Measurements from ENCODE around the gene REEP5.
"Not testable (repeated sequence)": the region's sequence is repeated elsewhere in the genome, so short reads cannot be mapped to it uniquely, and the experiment has no call there.

Gene REEP5

DNA sequence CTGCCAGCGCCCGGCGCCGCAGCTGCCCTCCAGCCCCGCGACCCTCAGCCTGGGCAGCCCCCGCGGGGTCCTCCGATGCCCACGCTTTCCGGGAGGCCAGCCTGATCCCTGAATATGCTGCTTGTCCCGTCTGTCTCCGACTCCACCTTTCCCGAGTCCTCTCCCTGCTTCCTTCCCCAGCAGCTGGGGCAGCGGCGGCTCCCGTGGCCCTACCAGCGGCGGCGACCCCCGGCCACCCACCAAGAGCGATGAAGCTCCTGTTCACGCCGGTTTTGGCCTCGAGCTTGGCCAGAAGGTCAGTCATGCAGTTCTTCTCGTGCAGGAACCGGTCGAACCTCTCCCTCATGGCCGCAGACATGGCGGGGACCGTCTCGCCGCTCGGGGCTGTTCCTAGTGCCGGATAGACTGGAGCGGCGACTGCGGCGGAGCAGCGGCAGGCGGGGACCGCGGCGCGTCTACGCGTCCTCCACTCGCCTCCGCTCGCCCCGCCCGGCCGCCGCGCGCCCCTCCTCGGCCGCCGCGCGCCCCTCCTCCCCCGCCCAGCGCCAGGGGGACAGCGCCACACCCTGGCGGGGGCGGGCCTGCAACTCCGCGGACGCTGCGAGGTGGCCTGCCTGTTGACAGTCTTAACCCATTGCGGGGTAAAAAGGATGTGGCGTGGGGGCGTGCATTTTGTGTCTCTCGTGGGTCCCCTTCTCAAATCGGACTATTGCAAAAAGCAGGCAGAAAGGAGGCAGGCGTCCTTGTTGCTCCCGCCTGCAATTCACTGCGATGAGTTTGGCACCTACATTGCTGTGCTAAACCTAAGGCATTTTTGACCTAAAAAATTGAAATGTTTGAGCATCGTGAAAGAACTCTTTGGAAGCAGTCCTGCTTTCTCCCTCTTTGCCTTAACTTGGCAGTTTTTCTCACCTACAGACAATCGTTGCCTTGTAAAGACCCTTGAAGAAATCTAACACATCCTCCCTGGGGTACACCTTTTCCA, at the start of gene REEP5:
Gene REEP5 (minus strand): TSS at position 395 of the 985 bp plus-strand sequence. CDS start 37 bp downstream, at position 358.
- DNase-seq: peak; percentile 86

DNA sequence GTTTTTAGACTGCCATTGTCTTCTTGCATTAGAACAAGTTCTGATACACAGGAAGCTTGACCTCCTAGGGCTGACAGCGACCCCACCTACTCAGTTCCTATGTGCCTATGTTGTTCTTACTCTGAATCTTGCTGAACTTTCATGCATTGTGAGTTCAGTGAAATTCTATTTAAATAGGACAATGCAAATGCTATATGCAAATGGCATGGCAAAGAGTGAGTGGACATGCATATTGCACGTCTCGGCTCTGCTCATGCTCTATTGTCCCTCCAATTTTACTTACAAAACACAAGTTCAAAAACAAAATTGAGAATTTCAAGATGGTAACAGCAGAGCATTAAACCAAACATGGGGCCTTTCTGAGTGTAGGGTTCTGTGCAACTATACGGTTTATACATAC, 49.2 kb upstream of the REEP5 start:
- DNase-seq: no peak

DNA sequence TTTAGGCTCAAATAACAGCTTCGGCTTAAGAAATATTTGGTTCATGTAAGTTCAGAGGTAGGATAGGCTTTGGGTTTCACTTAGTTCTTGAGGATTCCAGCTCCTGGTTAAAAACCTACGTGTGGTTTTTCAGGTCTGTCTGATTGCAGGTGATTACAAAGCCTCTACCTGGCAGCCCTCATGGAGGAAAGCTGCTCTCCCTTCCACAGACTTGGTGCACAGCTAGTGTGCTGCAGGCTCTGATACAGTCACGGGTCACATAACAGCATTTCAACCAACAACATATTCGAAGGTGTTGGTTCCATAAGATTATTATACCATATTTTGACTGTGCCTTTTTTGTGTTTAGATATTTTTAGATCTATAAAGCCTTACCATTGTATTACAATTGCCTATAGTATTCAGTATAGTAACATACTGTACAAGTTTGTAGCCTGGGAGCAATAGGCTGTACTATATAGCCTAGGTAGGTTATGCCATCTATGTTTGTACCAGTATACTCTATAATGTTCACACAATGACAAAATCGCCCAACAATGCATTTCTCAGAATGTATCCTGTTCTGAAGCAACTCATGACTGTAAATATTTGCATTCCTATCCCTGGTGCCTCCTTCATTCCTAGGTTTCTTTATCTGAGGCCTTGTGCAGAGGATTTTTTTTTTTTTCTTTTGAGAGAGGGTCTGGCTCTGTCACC, 46.5 kb upstream of the REEP5 start:
- no peak for DNase-seq

DNA sequence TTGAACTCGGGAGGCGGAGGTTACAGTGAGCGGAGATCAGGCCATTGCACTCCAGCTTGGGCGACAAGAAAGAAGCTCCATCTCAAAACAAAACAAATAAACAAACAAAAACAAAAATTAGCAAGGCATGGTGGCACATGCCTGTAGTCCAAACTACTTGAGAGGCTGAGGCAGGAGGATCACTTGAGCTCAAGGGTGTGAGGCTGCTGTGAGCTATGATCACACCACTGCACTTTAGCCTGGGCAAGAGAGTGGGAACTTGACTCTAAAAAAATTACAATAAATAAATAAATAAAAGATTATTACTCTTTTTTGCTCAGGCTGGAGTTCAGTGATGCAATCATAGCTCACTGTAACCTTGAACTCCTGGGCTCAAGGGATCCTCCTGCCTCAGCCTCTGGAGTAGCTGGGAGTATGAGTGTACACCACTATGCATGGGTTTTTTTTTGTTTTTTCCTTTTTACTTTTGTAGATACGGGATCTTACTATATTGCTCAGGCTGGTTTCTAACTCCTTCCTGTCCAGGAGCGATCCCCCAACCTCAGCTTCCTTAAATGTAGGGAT, 45.6 kb upstream of the REEP5 start:
- DNase-seq: no peak

DNA sequence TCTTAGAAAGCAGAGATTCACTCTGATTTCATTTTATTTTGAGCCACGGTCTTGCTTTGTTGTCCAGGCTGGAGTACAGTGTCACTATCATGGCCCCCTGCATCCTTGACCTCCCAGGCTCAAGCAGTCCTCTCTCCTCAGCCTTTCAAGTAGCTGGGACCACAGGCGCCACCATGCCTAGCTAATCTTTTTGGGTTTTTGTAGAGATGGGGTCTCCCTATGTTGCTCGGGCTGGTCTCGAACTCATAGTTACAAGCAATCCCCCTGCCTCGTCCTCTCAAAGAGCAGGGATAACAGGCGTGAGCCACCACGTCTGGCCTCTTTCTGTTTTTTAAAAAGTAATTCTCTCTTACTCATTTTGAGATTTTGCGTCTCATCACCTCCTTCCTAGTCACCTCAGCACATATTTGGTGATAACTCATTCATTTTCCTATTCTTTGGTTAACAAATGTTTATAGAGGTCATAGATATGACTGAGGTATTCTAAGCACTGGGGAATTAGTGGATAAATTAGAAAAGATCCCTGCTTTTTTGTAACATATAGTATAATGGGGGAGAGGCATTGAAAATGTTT, 43.8 kb upstream of the REEP5 start:
- no peak for DNase-seq

DNA sequence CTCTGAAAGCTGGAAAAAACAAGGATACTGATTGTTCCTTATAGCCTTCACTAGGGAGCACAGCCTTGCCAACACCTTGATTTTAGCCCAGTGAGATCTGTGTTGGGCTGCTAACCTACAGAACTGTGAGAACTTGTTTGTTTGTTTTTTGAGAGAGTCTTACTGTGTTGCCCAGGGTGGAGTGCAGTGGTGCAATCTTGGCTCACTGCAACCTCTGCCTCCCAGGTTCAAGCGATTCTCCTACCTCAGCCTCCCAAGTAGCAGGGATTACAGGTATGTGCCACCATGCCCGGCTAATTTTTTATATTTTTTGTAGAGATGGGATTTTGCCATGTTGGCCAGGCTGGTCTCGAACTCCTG, 41.3 kb upstream of the REEP5 start:
- DNase-seq: not testable (repeated sequence)

DNA sequence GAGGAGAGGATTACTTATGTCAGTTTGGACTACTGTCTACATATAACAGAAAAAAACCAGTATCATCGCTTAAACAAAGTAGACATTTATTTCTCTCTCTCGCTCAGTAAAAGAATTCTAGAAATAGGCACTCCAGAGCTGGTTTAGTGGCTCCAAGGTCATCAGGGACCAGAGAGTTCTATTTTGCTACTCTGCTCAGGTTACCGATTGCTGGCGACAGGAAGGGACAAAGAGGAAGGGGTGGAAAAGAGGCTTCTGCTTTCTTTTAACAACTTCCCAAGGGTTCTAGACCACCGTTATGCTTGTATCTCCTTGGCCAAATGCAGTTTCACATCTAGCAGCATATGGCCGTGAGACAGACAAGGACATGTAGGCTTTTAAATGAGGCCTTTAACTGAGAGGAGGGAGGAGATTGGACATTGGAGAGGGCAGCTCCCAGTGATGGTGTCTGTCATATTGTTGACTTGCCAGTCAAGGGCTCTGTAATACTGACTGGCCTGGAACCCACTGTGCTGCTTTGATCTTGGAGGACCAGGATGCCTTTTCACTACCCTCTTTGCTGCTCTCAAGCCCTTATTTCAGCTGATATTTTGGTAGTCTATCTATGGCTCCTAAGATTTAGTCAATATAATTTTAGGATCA, 39.0 kb upstream of the REEP5 start:
- DNase-seq: no peak

DNA sequence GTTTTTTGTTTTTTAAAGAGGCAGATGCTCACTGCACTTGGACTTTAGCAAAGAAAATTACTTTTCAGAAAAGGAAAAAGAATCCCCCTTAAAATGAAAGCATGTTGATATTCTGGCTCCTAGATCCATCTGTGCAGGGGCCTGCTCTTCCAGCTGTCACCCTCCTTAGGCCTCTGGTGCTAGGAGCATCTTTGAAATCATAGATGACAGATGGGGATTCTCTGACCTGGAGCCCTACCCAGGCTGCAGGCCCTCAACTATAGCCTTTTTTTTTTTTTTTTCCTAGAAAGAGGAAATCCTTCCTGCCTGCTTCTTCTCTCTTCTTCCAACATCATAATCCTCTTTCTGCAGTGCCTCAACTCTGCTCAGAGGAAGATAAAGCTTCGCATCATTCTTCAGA, 38.3 kb upstream of the REEP5 start:
- no peak for DNase-seq

DNA sequence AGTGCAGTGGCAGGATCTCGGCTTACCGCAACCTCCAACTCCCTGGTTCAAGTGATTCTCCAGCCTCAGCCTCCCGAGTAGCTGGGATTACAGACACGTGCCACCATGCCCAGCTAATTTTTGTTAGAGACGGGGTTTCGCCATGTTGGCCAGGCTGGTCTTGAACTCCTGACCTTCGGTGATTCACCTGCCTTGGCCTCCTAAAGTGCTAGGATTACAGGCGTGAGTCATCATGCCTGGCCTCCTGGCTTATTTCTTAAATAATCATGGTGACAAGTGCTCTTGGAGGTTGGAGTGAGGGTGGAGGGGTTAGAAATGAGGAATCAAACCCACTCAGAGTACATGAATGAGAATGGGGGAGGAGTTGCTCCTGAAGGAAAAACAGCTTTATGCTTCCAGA, 37.8 kb upstream of the REEP5 start:
- DNase-seq: peak; percentile 60

DNA sequence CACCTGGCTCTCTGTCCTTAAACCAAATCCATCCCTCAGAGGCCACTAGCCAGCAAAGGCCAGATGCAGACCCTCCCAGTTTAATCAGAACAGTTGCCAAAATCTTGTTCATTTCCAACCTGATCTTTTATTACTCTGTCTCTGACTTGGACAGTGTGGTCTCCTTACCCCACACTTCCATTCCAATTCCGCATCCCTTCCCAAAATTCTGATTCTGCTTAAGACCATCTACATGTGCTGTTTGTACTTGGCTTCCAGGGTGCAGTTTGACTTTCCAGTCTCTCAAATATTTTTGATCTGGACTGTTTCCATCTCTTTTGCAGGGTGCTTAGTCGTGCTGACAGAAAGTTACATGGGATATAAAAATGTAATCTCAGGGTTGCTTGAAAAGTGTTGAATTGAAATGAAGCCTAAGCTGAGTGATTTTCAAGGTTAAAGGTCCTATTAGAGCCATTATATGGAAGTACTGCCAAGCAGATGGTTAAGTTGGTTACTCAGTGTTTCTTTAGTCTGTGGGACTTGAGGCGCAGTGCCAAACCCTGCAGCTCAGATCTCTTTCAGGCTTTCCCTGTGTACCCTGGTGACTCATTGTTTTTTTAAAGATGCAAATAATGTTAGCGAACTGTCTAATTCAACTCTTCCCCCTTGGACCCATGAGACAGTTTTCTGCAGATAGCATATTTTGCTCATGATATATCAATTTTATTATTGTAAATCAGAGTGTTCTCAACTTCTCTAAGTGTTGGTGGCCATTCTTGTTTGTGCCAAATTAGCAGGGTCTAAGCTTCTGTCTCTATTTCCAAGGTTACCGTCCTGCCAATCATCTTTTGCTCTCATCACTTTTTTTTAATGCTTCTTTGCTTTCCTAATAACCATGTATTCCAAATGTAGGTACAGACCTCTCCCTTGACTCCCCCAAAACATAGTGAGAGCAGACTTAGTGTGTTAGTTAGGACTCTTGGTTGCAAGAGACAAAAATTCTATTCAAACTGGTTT, 36.4 kb upstream of the REEP5 start:
- peak; percentile 84 for DNase-seq

DNA sequence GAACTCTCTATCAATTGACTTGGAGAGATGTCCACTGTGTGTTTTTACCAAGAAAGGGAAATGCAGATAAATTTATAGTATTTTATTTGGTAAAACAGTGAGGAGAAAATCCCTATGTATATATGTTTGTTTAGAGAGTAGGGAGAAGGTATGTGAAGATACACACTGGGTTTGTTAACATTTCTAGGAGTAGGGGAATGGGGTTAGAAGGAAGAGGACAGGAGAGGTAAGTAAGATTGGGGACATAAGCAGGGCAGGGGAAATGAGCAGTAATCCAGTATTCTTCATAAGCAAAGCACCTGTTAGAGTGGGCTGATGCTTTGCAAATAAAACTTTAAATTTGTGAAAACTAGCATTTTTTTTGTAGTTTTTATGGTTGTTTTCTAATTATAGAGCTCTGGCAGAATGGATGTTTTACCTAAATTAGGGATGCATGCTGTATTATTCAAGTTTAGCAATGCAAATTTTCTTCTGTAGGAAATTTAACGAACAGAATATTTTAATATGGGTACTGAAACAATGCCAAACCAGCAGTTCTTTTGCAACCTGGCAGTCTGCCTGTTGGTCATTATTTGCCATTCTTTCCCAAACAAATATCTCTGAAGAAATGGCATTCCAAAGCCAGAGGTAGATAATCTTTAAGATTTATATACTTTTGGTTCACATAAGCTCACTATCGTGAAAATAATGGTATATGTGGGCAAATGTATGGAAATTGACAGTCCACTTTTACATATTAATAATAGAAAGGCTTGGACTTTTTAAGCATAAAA, 35.2 kb upstream of the REEP5 start:
- no peak for DNase-seq

DNA sequence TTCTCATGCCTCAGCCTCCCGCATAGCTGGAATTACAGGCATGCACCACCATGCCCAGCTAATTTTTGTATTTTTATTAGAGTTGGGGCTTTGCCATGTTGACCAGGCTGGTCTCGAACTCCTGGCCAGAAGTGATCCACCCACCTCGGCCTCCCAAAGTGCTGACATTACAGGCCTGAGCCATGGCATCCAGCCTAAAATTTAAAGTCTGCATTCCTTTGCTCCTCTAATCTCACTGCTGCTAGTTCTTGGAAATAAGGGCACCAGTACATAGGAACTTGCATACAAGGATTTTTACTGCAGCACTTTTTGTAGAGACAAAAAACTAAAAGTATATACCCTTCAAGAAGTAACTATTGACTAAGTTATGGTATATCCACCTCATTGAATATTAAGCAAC, 34.6 kb upstream of the REEP5 start:
- no peak for DNase-seq

DNA sequence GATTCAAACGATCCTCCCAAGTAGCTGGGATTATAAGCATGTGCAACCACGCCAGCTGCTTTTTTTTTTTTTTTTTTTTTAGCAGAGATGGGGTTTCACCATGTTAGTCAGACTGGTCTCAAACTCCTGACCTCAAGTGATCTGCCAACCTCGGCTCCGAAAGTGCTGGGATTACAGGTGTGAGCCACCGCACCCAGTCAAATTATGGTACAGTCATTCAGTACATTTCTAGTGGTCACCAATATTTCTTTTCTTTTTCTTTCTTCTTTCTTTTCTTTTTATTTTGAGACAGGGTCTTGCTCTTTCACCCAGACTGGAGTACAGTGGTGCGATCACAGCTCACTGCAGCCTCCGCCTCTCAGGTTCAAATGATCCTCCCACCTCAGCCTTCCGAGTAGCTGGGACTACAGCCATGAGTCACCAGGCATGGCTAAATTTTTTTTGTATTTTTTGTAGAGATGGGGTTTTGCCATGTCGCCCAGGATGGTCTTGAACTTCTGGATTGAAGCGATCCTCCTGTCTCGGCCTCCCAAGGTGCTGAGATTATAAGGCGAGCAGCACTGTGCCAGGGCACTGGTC, 29.2 kb upstream of the REEP5 start:
- DNase-seq: no peak

DNA sequence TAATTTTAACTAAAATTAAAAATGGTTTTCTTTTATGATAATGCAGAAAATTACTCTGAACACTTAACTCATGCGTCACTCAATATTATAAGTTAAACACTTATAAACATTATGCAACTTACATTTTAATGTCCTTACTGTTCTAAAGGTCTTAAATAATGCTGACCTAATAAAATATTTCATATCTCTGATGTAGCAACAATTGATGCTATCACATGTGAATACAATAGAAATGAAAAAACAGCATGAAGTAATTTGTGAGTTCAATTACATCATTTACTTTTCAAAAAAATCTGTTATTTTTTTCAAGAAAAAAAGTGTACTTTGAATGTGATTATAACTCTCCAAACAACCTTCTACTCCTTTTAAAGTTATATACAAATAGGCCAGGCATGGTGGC, 26.4 kb upstream of the REEP5 start:
- DNase-seq: no peak

DNA sequence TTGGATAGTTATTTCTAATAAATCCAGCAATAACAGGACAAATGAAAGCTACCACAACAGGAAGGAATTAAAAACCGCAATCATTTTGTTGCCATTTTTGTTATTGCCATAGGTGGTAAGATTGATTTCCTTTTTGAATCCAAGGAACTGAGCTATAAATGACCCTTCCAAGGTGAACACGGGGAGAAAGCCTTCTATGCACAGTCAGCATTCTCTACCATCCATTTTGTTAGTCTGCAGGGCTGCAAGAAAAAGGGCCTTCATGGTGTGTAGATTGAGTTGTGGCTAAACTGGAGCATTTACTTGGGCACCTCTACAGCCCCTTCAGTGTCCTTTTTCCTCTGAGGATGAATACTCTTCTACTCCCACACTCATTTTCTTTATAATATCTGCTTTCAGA, 18.6 kb upstream of the REEP5 start:
- no peak for DNase-seq

DNA sequence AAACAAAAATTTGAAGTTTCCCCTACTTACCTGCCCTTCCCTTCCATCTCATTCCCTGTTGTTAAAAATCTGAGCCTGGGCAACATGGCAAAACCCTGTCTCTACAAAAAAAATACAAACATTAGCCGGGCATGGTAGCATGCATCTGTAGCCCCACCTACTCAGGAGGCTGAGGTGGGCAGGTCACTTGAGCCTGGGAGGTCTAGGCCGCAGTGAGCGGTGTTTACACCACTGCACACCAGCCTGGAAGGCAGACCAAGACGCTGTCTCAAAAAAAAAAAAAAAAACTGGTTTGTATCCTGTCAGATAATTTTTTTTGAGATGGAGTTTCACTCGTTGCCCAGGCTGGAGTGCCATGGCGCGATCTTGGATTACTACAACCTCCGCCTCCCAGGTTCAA, 16.3 kb upstream of the REEP5 start:
- no peak for DNase-seq

DNA sequence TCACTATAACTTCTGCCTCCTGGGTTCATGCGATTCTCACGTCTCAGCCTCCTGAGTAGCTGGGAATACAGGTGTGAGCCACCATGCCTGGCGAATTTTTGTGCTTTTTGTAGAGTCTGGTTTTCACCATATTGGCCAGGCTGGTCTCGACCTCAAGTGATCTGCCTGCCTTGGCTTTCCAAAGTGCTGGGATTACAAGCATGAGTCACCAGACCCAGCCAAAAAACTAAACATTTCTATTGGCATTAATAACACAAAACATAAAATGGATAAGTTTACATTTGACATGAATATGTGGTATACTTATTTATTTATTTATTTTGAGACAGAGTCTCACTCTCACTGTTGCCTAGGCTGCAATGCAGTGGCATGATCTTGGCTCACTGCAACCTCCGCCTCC, 13.6 kb upstream of the REEP5 start:
- DNase-seq: no peak

DNA sequence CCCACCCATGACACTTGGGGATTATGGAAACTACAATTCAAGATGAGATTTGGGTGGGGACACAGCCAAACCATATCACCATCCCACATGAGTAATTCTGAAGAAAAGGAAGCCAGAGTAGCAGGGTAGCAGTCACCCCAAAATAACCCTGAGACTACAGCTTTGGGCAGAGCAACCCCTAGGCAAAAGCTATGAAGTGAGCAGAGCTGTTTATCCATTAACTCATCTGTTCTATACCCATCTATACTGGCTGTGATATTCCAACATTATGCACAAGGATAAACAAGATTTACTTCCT, 12.3 kb upstream of the REEP5 start:
- DNase-seq: no peak

DNA sequence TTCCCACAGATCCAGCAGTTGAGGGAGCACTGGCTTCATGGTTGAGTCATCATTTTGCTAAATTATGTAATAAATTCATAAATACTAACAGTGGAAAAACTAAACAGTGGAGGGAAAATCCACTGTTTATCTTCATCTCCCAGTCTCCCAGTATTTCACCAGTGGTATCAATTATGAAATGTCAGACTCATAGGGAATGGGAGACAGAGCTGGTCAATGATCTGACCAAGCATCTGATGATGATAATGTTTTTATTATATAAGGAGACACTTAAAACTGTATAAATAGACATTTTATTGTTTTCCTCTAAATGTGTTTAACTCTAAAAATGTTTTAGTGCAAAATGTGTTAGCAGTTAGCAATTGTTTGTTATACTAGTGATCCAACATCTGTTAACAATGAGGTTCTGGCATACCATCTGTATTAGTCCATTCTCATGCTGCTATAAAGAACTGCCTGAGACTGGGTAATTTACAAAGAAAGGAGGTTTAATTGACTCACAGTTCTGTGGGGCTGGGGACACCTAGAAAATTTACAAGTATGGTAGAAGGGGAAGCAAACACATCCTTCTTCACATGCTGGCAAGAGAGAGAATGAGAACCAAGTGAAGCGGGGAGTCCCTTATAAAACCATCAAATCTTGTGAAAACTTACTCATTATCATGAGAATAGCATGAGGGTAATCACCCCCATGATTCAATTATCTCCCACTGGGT, 11.8 kb upstream of the REEP5 start:
- peak; percentile 39 for DNase-seq

DNA sequence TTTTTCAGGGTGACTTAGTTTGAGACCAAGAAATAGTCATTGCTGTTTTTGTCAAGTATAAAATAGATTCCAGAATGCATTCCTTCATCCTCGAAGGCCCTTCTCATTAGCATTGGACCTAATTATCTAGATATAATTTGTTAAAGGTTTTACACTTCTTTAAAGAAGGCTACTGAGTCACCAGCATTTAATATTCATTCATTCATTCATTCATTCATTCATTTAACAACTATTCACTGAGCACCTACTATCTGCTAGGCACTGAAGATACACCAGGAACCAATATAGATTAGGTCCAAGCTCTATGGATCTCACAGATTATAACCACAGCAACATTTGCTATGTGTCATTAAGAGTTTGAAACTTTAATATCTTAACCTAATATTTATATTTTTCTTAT, 11.1 kb upstream of the REEP5 start:
- no peak for DNase-seq

Data from inflammatory macrophage treated with lipopolysaccharide for 4 hours (primary cell).